Measurements from ENCODE around the gene TBRG4.

TBRG4 gene

GRCh38 chr7:45111298-45112223, at the start of gene TBRG4:
Gene TBRG4 (minus strand): TSS chr7:45111697. CDS start chr7:45109237, 2,460 bp downstream.
- peak; percentile 95 for DNase-seq (ENCODE audit: extremely low spot score)
- CTCF ChIA-PET: interaction anchor here (1.0 to 1.5 kb wide), 6 partner anchors 16 to 255 kb away, joined by 3 to 7 read pairs (median 6); no protein-coding TSS in a partner anchor
- POLR2A ChIA-PET: interaction anchor here (0.6 to 1.2 kb wide), 2 partner anchors 25 to 83 kb away, joined by 3 to 4 read pairs; no protein-coding TSS in a partner anchor
- TF ChIP-seq CTCF (IDR thresholded peaks at IDR 0.05; ENCODE audit: control extremely low read depth, extremely low read depth, low read depth, missing control alignments): peak; percentile 27

- TF ChIP-seq CTCF (IDR thresholded peaks at IDR 0.05; ENCODE audit: control extremely low read depth, extremely low read depth, low read depth, missing control alignments): no peak
- POLR2A ChIA-PET: no interaction called here
- CTCF ChIA-PET: interaction anchor here (1.0 to 2.1 kb wide), 3 partner anchors 18 to 100 kb away, joined by 3 to 7 read pairs (median 4); no protein-coding TSS in a partner anchor
- no peak for DNase-seq (ENCODE audit: extremely low spot score)
Measured at GRCh38 chr7:45161138-45161537, 49.6 kb upstream of the TBRG4 start.

GRCh38 chr7:45160417-45160881, 49.0 kb upstream of the TBRG4 start:
- no peak for DNase-seq (ENCODE audit: extremely low spot score)
- POLR2A ChIA-PET: no interaction called here
- TF ChIP-seq CTCF (IDR thresholded peaks at IDR 0.05; ENCODE audit: control extremely low read depth, extremely low read depth, low read depth, missing control alignments): no peak
- CTCF ChIA-PET: interaction anchor here (1.0 to 2.1 kb wide), 2 partner anchors 19 to 100 kb away, joined by 3 to 7 read pairs; no protein-coding TSS in a partner anchor

- POLR2A ChIA-PET: no interaction called here
- no peak for DNase-seq (ENCODE audit: extremely low spot score)
- no peak for TF ChIP-seq CTCF (IDR thresholded peaks at IDR 0.05; ENCODE audit: control extremely low read depth, extremely low read depth, low read depth, missing control alignments)
- CTCF ChIA-PET: interaction anchor here (0.6 to 2.0 kb wide), 4 partner anchors 23 to 695 kb away, joined by 3 to 8 read pairs (median 4); no protein-coding TSS in a partner anchor
Measured at GRCh38 chr7:45159296-45159695, 47.8 kb upstream of the TBRG4 start.

GRCh38 chr7:45158471-45158870, 47.0 kb upstream of the TBRG4 start:
- POLR2A ChIA-PET: no interaction called here
- TF ChIP-seq CTCF (IDR thresholded peaks at IDR 0.05; ENCODE audit: control extremely low read depth, extremely low read depth, low read depth, missing control alignments): no peak
- CTCF ChIA-PET: interaction anchor here (0.6 to 2.0 kb wide), 3 partner anchors 22 to 696 kb away, joined by 3 to 8 read pairs (median 4); no protein-coding TSS in a partner anchor
- DNase-seq (ENCODE audit: extremely low spot score): no peak

GRCh38 chr7:45157653-45158401, 46.3 kb upstream of the TBRG4 start, which contains the start of gene RAMP3:
Gene RAMP3 (plus strand): TSS chr7:45157791. CDS start chr7:45157829, 38 bp downstream.
- DNase-seq (ENCODE audit: extremely low spot score): no peak
- TF ChIP-seq CTCF (IDR thresholded peaks at IDR 0.05; ENCODE audit: control extremely low read depth, extremely low read depth, low read depth, missing control alignments): no peak
- ChIA-PET CTCF (interaction anchor here (1.5 to 6.4 kb wide), 3 partner anchors 22 to 696 kb away, joined by 4 to 64 read pairs (median 8); no protein-coding TSS in a partner anchor), POLR2A (no interaction called here)

Data from GM10248 (cell line).